SH-SY5Y (cell line): ENCODE data around the gene CARD9.

ENCODE experiments used
- GATA2 ChIP-seq: IDR thresholded peaks from 2 replicates; pipeline ENCODE4 v1.6.1; 2011; ENCODE audit warnings: mild to moderate bottlenecking, low read depth, low read length
- GATA3 ChIP-seq: IDR thresholded peaks from 2 replicates; pipeline ENCODE4 v1.6.1; 2011; ENCODE audit warnings: low read depth, mild to moderate bottlenecking, low read length, moderate library complexity

GRCh38 chr9:136343884-136344269, 29.6 kb downstream of the CARD9 start:
- TF ChIP-seq GATA3 (no peak), GATA2 (no peak)
